NCI-H1694 (cell line): Measurements from ENCODE around the gene EPHB4.
"Not testable (repeated sequence)": the region's sequence is repeated elsewhere in the genome, so short reads cannot be mapped to it uniquely, and the experiment has no call there.

Experiments used
- DNase-seq: peaks from one replicate; lab custom pipeline; 2025; lab: John Stamatoyannopoulos, UW

Gene EPHB4

GRCh38 chr7:100785878-100786277 lies 41.4 kb downstream of the EPHB4 start:
- no peak for DNase-seq

DNA sequence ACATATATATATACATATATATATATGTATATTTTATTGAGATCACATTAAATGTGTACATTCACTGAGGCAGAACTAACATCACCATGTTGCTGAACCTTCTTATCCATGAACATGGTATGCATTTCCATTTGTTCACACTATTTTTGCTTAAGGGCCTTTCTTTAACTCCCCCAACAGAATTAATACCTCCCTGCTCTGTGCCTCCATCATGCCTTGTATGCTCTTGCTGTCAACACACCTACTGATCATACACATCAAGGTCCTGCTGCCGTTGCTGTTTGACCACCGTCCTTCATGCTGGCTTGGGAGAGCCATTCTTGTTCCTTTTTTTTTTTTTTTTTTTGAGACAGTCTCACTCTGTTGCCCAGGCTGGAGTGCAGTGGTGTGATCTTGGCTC lies 43.5 kb downstream of the EPHB4 start:
- no peak for DNase-seq

DNA sequence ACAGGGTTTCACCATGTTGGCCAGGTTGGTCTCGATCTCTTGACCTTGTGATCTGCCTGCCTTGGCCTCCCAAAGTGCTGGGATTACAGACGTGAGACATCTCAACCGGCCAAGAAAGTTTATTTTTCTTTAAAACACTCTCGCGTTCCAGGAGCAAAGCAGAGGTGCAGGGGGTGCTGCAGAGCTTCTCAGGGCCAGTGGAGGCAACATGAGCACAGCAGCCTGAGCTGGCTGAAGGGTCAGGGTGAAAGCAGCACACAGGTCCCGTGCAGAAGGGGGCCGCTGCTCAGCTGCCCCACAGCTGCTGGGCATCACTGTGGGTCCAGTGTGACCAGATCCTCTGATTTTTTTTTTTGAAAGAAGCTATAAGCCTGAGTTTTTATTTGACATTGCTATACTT lies 46.1 kb downstream of the EPHB4 start:
- no peak for DNase-seq

- DNase-seq, result no peak
Measured at GRCh38 chr7:100779359-100779758, 48.0 kb downstream of the EPHB4 start.

DNA sequence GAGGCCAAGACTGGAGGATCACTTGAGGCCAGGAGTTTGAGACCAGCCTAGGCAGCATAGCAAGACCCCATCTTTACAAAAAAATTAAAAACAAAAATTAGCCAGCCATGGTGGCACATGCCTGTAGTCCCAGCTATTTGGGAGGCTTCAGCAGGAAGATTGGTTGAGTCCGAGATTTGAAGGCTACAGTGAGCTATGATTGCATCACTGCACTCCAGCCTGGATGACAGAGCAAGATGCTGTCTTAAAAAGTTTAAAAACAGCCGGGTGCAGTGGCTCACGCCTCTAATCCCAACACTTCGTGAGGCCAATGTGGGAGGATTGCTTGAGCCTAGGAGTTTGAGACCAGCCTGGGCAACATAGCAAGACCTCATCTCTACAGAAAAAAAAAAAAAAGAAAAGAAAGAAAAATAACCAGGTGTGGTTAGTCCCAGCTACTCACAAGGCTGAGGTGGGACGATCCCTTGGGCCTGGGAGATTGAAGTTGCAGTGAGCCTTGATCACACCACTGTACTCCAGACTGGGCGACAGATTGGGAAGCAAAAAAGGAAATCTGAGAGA lies 49.2 kb downstream of the EPHB4 start:
- no peak for DNase-seq

GRCh38 chr7:100773491-100773890 lies 53.8 kb downstream of the EPHB4 start:
- no peak for DNase-seq

DNA sequence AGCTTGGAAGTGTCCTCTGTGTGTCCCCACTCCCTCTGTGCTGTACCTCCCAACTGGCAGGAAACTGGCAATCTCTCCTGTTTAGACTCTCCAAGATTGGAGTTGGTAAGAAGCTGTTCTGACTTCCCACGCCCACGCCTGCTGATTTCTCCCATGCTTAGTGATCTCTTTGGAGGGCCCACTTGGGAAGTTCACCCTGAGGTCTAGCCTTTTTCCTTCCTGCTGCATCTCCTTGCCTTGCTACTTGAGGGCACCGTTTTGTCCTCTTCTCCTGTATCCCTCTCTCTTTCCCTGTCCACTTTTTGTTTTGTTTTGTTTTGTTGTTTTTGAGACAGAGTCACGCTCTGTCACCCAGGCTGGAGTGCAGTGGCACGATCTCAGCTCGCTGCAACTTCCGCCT lies 58.5 kb downstream of the EPHB4 start:
- DNase-seq, result no peak

DNA sequence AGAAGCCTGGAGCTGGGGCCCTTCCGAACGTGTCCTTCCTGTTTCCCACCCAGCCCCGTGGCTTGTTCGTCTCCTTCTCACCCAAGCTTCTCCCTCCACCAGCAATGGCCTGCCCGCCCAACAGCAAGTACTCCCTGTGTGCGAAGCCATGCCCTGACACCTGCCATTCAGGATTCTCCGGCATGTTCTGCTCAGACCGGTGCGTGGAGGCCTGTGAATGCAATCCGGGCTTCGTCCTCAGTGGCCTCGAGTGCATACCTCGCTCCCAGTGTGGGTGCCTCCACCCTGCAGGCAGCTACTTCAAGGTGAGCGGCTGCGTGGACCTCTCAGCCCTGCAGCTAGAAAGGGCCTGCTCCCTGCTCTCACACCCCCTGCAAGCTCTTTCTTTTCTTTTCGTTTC lies 62.1 kb downstream of the EPHB4 start:
- no peak for DNase-seq

DNA sequence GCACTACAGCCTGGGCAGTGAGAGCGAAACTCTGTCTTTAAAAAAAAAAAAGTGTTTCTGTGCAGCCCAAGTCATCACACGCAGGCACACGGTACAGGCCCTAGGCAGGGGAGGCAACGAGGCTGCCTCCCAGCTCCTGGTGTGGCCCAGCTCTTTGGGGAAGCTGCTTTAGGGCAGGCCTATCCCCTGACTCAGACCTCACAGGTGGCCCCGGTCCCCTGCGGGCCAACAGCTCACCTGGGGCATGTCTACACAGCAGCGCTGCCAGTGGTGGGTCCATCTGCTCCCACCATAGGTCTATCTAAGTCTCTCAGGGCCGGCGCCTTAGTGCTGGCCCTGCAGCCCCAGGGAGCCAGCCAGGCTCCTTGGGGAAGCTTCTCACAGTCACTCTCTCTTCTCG lies 62.5 kb downstream of the EPHB4 start:
- no peak for DNase-seq

GRCh38 chr7:100763556-100764140 lies 63.7 kb downstream of the EPHB4 start:
- no peak for DNase-seq

- DNase-seq, result not testable (repeated sequence)
Measured at GRCh38 chr7:100762841-100763240, 64.5 kb downstream of the EPHB4 start.

DNA sequence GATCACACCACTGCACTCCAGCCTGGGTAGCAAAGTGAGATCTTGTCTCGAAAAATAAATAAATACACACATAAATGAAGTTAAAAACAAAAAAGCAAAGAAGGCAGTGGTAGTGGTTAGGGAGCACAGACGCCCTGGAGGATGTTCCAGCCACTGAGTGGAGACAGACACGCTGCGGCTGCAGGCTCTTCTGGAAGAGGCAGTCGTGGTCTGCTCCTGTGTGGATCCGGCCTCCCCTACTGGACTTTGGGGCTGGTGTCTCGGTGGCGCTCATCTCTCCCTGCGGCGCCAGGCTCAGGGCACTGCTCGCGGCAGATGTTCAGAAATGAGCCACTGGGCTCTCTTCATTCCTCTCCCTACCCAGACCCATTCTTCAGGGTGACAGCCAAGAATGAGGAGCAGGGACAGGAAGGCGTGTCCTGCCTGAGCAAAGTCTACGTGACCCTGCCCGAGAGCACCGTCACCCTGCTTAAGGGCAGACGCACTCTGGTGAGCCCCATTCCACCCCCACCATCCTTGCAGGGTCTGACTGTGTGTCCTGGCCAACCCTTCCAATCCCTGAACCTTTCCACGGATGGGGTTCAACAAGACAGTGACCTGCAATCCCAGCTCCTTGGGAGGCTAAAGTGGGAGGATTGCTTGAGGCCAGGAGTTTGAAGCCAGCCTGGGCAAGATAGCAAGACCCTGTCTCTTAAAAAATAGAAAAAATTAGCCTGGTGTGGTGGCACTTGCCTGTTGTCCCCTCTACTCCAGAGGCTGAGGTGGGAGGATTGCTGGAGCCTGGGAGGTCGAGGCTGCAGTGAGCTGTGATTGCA lies 67.8 kb downstream of the EPHB4 start:
- no peak for DNase-seq

DNA sequence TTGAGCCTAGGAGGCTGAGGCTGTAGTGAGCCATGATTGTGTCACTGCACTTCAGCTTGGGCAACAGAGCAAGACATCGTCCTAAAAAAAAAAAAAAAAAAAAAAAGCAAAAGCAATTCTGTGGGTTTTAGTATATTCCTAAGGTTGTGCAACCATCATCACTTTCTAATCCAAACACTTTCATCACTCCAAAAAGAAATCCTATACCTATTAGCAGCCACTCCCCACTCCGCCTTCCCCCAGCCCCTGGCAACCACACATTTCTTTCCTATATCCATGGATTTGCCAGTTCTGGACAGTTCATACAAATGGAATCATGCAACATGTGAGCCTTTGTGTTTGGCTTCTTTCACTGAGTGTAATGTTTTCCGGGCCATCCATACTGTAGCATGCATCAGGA lies 73.6 kb downstream of the EPHB4 start:
- no peak for DNase-seq

GRCh38 chr7:100752994-100753393 lies 74.3 kb downstream of the EPHB4 start:
- DNase-seq, result no peak
